OCI-LY3 (cell line): ENCODE measurements around the gene SPSB3.

ENCODE experiments used
- EZH2phosphoT487 ChIP-seq: fragments of 200-600 bp; shearing (Covaris generic); IDR thresholded peaks from 2 replicates; pipeline ENCODE4 v1.6.1; 2018; ENCODE audit warnings: antibody characterized with exemption, mixed run types, low read depth
- TF ChIP-seq, protein P1 (sequence below): fragments of 200-600, 300-600 bp; sonication (generic); IDR thresholded peaks from 2 replicates; pipeline ENCODE4 v1.5.1; 2014; ENCODE audit warnings: antibody characterized with exemption, low read length, low read depth

DNA sequence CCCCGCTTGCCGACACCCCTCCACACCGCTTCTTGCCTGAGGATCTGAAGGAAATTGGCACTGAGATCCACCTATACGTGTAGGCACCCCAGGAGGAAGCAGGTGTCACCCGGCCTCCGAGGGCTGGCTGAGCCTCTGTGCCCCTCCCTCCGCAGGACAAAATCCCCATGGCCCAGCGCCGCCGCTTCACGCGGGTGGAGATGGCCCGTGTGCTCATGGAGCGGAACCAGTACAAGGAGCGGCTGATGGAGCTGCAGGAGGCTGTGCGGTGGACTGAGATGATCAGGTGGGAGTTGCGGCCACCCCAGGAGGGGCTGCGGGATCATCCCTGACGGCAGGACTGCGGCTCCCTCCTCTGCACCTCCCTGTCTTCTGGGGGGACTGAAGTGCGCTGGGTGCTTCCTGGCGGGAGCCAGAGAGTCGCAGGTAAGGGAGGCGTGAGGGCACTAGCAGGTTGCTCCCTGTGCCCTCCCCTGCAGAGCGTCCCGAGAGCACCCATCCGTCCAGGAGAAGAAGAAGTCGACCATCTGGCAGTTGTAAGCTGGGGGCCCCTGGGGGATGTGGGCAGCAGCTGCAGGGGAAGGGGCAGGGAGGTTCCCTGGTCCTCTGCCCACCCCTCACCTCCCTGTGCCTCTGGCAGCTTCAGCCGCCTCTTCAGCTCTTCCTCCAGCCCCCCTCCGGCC lies 20.0 kb downstream of the SPSB3 start:
- TF ChIP-seq, protein P1, sequence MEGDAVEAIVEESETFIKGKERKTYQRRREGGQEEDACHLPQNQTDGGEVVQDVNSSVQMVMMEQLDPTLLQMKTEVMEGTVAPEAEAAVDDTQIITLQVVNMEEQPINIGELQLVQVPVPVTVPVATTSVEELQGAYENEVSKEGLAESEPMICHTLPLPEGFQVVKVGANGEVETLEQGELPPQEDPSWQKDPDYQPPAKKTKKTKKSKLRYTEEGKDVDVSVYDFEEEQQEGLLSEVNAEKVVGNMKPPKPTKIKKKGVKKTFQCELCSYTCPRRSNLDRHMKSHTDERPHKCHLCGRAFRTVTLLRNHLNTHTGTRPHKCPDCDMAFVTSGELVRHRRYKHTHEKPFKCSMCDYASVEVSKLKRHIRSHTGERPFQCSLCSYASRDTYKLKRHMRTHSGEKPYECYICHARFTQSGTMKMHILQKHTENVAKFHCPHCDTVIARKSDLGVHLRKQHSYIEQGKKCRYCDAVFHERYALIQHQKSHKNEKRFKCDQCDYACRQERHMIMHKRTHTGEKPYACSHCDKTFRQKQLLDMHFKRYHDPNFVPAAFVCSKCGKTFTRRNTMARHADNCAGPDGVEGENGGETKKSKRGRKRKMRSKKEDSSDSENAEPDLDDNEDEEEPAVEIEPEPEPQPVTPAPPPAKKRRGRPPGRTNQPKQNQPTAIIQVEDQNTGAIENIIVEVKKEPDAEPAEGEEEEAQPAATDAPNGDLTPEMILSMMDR, result no peak
- no peak for TF ChIP-seq EZH2phosphoT487
